Endodermal cell (in vitro differentiated cells): ENCODE results near the gene ERVW-1. TPM values are rescaled to one million over a fixed set of nuclear protein-coding genes. Genes with fewer than 3 reads are reported as not detected.

Experiments used
- DNase-seq: peaks from one replicate; pipeline ENCODE4 v3.0.0-alpha.2; 2017
- H3K27ac ChIP-seq: 2 replicates; pipeline ENCODE4 v1.5.1; 2013; ENCODE audit warnings: mild to moderate bottlenecking, low read depth, low read length, moderate library complexity
- H3K27me3 ChIP-seq: 2 replicates; pipeline ENCODE4 v1.6.1; 2013; ENCODE audit warnings: mild to moderate bottlenecking, low read length, moderate library complexity; ENCODE audit not compliant: insufficient read depth, control insufficient read depth, poor library complexity, severe bottlenecking
- H3K36me3 ChIP-seq: 2 replicates; pipeline ENCODE4 v1.7.0; 2013; ENCODE audit warnings: mild to moderate bottlenecking, low read length, moderate library complexity; ENCODE audit not compliant: control insufficient read depth, insufficient read depth
- H3K4me1 ChIP-seq: one replicate; pipeline ENCODE4 v1.7.0; 2013; ENCODE audit warnings: low read length; ENCODE audit not compliant: control insufficient read depth, insufficient read depth
- H3K4me3 ChIP-seq: 2 replicates; pipeline ENCODE4 v1.5.1; 2013; ENCODE audit warnings: mild to moderate bottlenecking, low read length, moderate library complexity
- H3K9ac ChIP-seq: 2 replicates; pipeline ENCODE4 v1.6.1; 2013; ENCODE audit warnings: mild to moderate bottlenecking, low read length, moderate library complexity; ENCODE audit not compliant: poor library complexity, severe bottlenecking; ENCODE audit errors: extremely low read depth
- H3K9me3 ChIP-seq: 2 replicates; pipeline ENCODE4 v1.6.1; 2013; ENCODE audit warnings: mild to moderate bottlenecking, low read length, moderate library complexity; ENCODE audit not compliant: control insufficient read depth
- H3K27ac Mint-ChIP-seq: 2 replicates; pipeline ENCODE4 v1.8.0; 2020; ENCODE audit warnings: mixed read lengths
- H3K27me3 Mint-ChIP-seq: 2 replicates; pipeline ENCODE4 v1.8.0; 2021; ENCODE audit warnings: mild to moderate bottlenecking, mixed read lengths; ENCODE audit not compliant: insufficient read depth
- H3K36me3 Mint-ChIP-seq: 2 replicates; pipeline ENCODE4 v1.8.0; 2020; ENCODE audit warnings: low read depth, mixed read lengths
- H3K4me1 Mint-ChIP-seq: 2 replicates; pipeline ENCODE4 v1.8.0; 2020; ENCODE audit warnings: mixed read lengths
- H3K4me3 Mint-ChIP-seq: 2 replicates; pipeline ENCODE4 v1.8.0; 2020; ENCODE audit warnings: mild to moderate bottlenecking, moderate library complexity, mixed read lengths
- H3K9me3 Mint-ChIP-seq: 2 replicates; pipeline ENCODE4 v1.8.0; 2020; ENCODE audit warnings: mild to moderate bottlenecking, mixed read lengths
- CTCF ChIP-seq: fragments of 200-600 bp; sonication (generic); conservative IDR thresholded peaks from 2 replicates; pipeline ENCODE4 v1.5.0; 2021; ENCODE audit warnings: antibody characterized with exemption, mild to moderate bottlenecking
- WGBS, 2 experiments: methylation state at CpG; one replicate each; pipeline versions ENCODE4 v1.1.5 to v1.1.7; 2013; ENCODE audit warnings: missing lambda C conversion rate in 2 of 2, mixed read lengths in 1 of 2; ENCODE audit not compliant: insufficient coverage in 1 of 2, insufficient read length in 1 of 2; 5-methylcytosine and 5-hydroxymethylcytosine counted together
- total RNA-seq, 2 donors: library from RNA; stranded (reverse); fragmentation: NEBNext Ultra II Directional in 1 of 2; extraction: Animal tissue kit (Norgen Biotek cat#: 25700) in 1 of 2; gene quantifications; 2 replicates in 1 of 2; 3 replicates in 1 of 2; pipeline ENCODE4 v1.2.1, GENCODE V29; 2021

The ERVW-1 gene
- total RNA-seq, 2 donors from 2014 or later: 1.6 to 2.2 TPM

GRCh38 chr7:92456236-92456635, 21.5 kb downstream of the ERVW-1 start:
- 97 to 100% methylated on average over 1 to 2 of the region's 2 CpGs for WGBS, 2 experiments

GRCh38 chr7:92451645-92452044, 26.1 kb downstream of the ERVW-1 start:
- H3K9me3 Mint-ChIP-seq: no peaks in the 10 kb centered on the region
- no peaks in the 10 kb centered on the region for H3K9me3 ChIP-seq
- WGBS, 2 experiments: 92 to 100% methylated on average over 2 of the region's 2 CpGs
- H3K4me1 Mint-ChIP-seq: peaks cover 21% of the 10 kb centered on the region
- no peak for TF ChIP-seq CTCF
- H3K4me1 ChIP-seq: peaks cover 4% of the 10 kb centered on the region
- H3K4me3 ChIP-seq: peak overlapping the region; percentile 56
- H3K27ac ChIP-seq: no peak overlapping the region
- H3K27ac Mint-ChIP-seq: no peak overlapping the region
- no peaks in the 10 kb centered on the region for H3K27me3 ChIP-seq
- no peaks in the 10 kb centered on the region for H3K27me3 Mint-ChIP-seq
- H3K4me3 Mint-ChIP-seq: no peak overlapping the region
- H3K36me3 Mint-ChIP-seq: peaks cover 63% of the 10 kb centered on the region
- no peak overlapping the region for H3K9ac ChIP-seq
- peaks cover 75% of the 10 kb centered on the region for H3K36me3 ChIP-seq
- DNase-seq: no peak

More at GRCh38 chr7:92456236-92456635, 21.5 kb downstream of the ERVW-1 start:
- Mint-ChIP-seq H3K27me3 (no peaks in the 10 kb centered on the region), H3K9me3 (no peaks in the 10 kb centered on the region), H3K27ac (no peak overlapping the region), H3K36me3 (peaks cover 49% of the 10 kb centered on the region), H3K4me1 (peaks cover 2% of the 10 kb centered on the region), H3K4me3 (no peak overlapping the region)
- Histone ChIP-seq H3K4me3 (no peak overlapping the region), H3K4me1 (no peaks in the 10 kb centered on the region), H3K9me3 (no peaks in the 10 kb centered on the region), H3K27ac (no peak overlapping the region), H3K27me3 (no peaks in the 10 kb centered on the region), H3K9ac (no peak overlapping the region), H3K36me3 (peaks cover 66% of the 10 kb centered on the region)
- TF ChIP-seq CTCF: no peak
- no peak for DNase-seq

- H3K27me3 Mint-ChIP-seq: no peaks in the 10 kb centered on the region
- H3K4me3 ChIP-seq: peak overlapping the region; percentile 97
- H3K9me3 Mint-ChIP-seq: peaks cover 4% of the 10 kb centered on the region
- H3K4me1 ChIP-seq: peaks cover 4% of the 10 kb centered on the region
- peaks cover 42% of the 10 kb centered on the region for H3K36me3 ChIP-seq
- TF ChIP-seq CTCF: peak; percentile 53
- H3K4me3 Mint-ChIP-seq: peak overlapping the region; percentile 67
- H3K27ac Mint-ChIP-seq: peak overlapping the region; percentile 49
- H3K27me3 ChIP-seq: no peaks in the 10 kb centered on the region
- no peak overlapping the region for H3K27ac ChIP-seq
- peaks cover 21% of the 10 kb centered on the region for H3K4me1 Mint-ChIP-seq
- peak overlapping the region; percentile 86 for H3K9ac ChIP-seq
- no peaks in the 10 kb centered on the region for H3K9me3 ChIP-seq
- H3K36me3 Mint-ChIP-seq: peaks cover 35% of the 10 kb centered on the region
- 3 to 13% methylated on average over 5 to 11 of the region's 11 CpGs for WGBS, 2 experiments
- peak; percentile 72 for DNase-seq
Observed at GRCh38 chr7:92448205-92448747, 29.5 kb downstream of the ERVW-1 start.
